Activated naive CD8-positive, alpha-beta T cell treated with anti-CD3 and anti-CD28 coated beads, Interleukin-2, amount 10 ng/mL, durations not matched to agents 7 days and 5 days (primary cell): Measurements from ENCODE around the gene SLC22A17. TPM values are rescaled to one million over a fixed set of nuclear protein-coding genes. Genes with fewer than 3 reads are reported as not detected.
A peak's percentile ranks its signal among the peaks of the same experiment; 100 is the strongest.

Source experiments
- ATAC-seq: fragments of 150-1000 bp; cut with Tn5 transposase; one replicate; pipeline ENCODE4 v1.10.0; 2021; ENCODE audit warnings: low read depth, moderate library complexity
- POLR2A ChIA-PET: fragments of 350-600 bp; sonication (Branson Sonifier 250); formaldehyde crosslinking; loops from one replicate; lab custom pipeline; 2021; ENCODE audit warnings: antibody characterized with exemption; lab: Charles Lee
- DNase-seq: peaks from one replicate; pipeline ENCODE4 v3.0.0; 2021
- H3K27ac Mint-ChIP-seq: one replicate; pipeline ENCODE4 v1.8.0; 2022; ENCODE audit warnings: mild to moderate bottlenecking, mixed read lengths
- H3K27me3 Mint-ChIP-seq: one replicate; pipeline ENCODE4 v1.8.0; 2022; ENCODE audit warnings: mild to moderate bottlenecking, moderate library complexity, mixed read lengths
- H3K36me3 Mint-ChIP-seq: one replicate; pipeline ENCODE4 v1.8.0; 2021; ENCODE audit warnings: mild to moderate bottlenecking, mixed read lengths
- H3K4me1 Mint-ChIP-seq: one replicate; pipeline ENCODE4 v1.8.0; 2021; ENCODE audit warnings: mixed read lengths
- H3K4me3 Mint-ChIP-seq: one replicate; pipeline ENCODE4 v1.8.0; 2022; ENCODE audit warnings: mild to moderate bottlenecking, moderate library complexity, mixed read lengths
- H3K9me3 Mint-ChIP-seq: one replicate; pipeline ENCODE4 v1.8.0; 2021; ENCODE audit warnings: mixed read lengths
- total RNA-seq, 2 experiments: library from RNA; stranded (reverse); gene quantifications; one replicate each; pipeline ENCODE4 v1.2.3, GENCODE V29; 2021

The SLC22A17 gene
- total RNA-seq, 2 experiments from 2014 or later: 3.4 to 4.8 TPM

DNA sequence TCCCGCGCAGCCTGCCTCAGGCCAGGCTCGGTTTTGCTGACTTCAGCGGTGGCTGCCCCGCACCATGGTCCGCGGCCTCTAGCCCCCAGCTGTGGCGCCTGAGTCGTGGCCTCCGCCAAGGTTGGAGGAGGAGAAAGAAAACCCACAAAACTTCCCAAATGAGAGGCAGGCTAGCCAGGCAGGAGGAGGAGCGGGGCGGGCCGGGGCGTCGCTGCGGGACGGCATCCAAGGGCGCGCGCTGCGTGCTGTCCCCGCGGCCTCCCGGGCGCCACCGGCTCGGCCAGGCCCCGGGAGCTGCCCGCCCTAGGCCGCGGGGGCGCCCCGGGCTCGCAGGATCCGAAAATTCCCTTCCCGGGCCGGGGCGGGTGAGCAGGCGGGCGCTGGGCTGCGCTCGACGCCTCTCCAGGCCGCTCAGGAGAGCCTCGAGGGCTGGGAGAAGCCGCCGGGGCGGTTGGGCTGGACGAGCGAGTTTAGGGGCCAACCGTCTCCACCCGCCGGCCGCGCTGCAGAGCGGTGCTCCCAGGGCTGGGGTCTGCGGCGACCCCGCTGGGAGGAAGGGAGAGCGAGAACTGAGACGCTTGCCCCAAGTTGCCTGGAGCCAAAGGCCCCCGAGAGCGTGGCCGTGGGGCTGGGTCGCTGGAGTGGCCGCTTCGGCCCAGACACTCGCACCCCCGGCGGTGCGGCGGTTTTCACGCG is 12.5 kb upstream of the SLC22A17 start, which contains the start of gene EFS:
Gene EFS, minus strand, starts transcription at position 137 of the 696 bp plus-strand sequence. CDS start 147 bp downstream, outside the sequence.
- Mint-ChIP-seq H3K4me3 (peak within 1 kb of the TSS; percentile 9), H3K36me3 (no peaks in the 10 kb centered on the region)
- ATAC-seq: no peak

DNA sequence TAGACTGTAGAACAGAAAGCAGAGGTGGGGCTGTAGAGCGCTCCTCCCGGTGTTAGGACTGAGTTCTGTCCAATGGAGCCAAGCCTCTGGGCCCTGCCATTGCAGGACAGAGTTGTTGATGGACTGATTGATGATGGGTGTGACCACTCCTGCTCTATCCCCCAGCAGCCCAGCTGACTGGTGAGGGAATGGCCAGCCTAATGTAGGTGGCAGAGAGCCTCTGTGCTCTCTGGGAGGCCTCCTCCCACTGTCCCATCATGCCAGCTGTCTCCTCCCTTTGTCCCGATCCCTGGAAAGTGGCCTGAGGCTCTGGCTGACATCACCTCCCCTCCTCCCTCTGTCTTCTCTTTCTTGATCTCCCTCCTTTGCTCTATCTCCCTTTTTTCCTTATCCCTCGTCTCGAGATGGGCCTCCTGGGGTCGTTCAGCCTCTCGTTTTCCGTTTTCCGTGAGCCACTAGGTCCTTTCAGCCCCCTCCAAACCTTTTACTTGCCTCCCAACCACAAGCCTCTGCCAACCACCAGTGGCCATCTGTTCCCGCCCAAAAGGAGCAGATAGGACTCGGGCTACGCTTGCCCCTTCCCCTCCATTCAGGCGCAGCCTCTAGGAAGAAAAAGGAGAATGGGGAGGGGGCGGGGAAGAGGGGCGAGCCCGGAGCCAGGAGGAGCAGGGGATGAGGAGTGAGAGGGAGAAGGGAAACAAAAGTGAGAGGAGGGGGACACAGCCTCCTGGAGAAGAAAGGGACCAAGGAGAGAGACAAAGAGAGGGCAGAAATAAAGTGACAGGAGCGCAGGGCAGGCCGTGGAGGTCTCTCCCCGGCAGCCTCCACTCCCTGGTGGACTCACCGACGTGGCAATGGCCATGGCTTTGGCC is 11.7 kb upstream of the SLC22A17 start:
- H3K36me3 Mint-ChIP-seq: no peaks in the 10 kb centered on the region
- DNase-seq (no peak), ATAC-seq (no peak)
- no peak overlapping the region for H3K27ac Mint-ChIP-seq
- peak overlapping the region; percentile 9 for H3K4me3 Mint-ChIP-seq
- H3K4me1 Mint-ChIP-seq: no peaks in the 10 kb centered on the region
- peaks cover 50% of the 10 kb centered on the region for H3K27me3 Mint-ChIP-seq
- POLR2A ChIA-PET: no interaction called here
- H3K9me3 Mint-ChIP-seq: no peaks in the 10 kb centered on the region

More for the DNA sequence above, 12.5 kb upstream of the SLC22A17 start, which contains the start of gene EFS:
- Mint-ChIP-seq H3K27me3 (peaks cover 51% of the 10 kb centered on the region), H3K4me1 (no peaks in the 10 kb centered on the region), H3K9me3 (no peaks in the 10 kb centered on the region), H3K27ac (no peak within 1 kb of the TSS)
- no peak for DNase-seq
- POLR2A ChIA-PET: no interaction called here

DNA sequence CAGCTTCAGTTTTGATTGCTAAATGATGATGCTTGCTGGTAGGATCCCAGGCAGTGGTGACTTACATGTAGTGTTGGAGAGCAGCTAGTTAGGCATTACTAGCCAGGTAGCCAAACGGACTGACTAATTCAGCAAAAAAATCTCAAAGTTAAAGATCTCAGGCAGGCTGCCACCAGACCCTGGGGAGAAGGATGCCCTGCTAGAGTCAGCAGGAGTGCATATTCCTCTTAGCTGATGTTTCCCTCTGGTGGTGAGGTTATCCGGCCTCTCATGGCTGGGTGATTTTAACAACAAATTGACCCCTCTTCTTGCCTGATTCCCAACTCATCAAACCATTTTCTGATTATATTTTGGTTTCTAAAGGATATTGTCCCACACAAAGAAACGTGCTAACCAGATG is 9.5 kb upstream of the SLC22A17 start:
- H3K4me3 Mint-ChIP-seq: no peak overlapping the region
- no peaks in the 10 kb centered on the region for H3K36me3 Mint-ChIP-seq
- no peaks in the 10 kb centered on the region for H3K4me1 Mint-ChIP-seq
- peaks cover 33% of the 10 kb centered on the region for H3K27me3 Mint-ChIP-seq
- no peak overlapping the region for H3K27ac Mint-ChIP-seq
- no peaks in the 10 kb centered on the region for H3K9me3 Mint-ChIP-seq
- DNase-seq (no peak), ATAC-seq (no peak)
- POLR2A ChIA-PET: no interaction called here

DNA sequence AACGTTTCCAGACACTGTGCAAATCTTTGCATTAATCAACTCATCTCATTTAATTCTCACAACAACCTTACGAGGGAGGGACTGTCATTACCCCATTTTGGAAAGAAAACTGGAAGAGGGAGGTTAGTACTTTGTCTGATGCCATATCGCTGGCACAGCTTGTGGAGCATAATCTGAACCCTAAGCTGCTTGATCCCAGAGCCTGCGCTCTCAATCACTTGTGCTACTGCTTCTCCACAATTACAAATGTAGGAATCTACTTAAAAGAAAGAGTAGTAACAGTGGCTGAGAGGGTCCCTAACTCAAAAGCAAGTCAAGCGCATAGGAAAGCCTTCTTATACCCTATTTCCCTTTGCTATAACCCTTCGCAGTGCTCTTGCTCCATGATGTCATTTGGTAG is 9.1 kb upstream of the SLC22A17 start:
- DNase-seq: no peak

DNA sequence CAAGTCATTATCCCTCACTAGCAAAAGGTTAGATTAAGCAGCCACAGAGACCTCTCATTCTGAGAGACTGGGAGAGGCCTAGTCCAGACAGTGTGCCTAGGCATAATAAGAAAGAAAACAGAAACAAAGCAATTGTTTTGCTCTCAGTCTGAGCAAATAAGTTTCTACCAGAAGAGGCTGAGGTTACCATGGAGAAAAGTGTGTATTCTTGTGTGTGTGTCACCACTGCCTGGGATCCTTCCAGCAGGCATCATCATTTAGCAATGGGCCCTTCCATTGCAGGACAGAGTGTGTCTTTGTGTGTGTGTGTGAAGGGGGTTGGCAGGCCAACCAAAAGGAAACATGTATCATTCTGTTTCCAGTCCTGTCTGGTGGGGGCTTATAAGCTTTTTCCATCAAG is 8.6 kb upstream of the SLC22A17 start:
- POLR2A ChIA-PET: no interaction called here
- Mint-ChIP-seq H3K9me3 (no peaks in the 10 kb centered on the region), H3K27me3 (peaks cover 24% of the 10 kb centered on the region), H3K4me3 (no peak overlapping the region), H3K27ac (no peak overlapping the region), H3K36me3 (no peaks in the 10 kb centered on the region), H3K4me1 (no peaks in the 10 kb centered on the region)
- DNase-seq: no peak
- no peak for ATAC-seq

More for the DNA sequence above, 9.1 kb upstream of the SLC22A17 start:
- no peaks in the 10 kb centered on the region for H3K4me1 Mint-ChIP-seq
- peaks cover 29% of the 10 kb centered on the region for H3K27me3 Mint-ChIP-seq
- H3K4me3 Mint-ChIP-seq: no peak overlapping the region
- H3K27ac Mint-ChIP-seq: no peak overlapping the region
- H3K9me3 Mint-ChIP-seq: no peaks in the 10 kb centered on the region
- no peak for ATAC-seq
- no peaks in the 10 kb centered on the region for H3K36me3 Mint-ChIP-seq
- POLR2A ChIA-PET: no interaction called here

DNA sequence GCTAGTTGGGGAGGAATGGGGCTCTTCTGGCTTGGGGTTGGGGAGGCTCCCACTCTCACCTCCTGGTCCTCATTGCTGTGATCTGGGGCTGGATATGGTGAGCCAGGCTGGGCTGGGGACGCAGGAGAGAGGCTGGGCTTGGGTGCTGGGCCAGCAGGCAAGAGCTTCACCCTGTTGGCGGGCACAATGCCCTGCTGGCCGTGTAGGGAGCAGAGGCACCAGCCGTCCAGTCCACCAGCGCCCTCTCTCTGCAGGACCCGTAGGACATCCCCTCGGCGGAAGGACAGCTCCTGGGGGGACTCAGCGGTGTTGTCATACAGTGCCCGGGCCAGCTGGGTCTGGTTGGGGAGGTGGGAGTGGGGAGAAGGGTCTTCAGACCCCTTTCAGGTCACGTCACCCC is 7.8 kb upstream of the SLC22A17 start:
- no peak for ATAC-seq
- Mint-ChIP-seq H3K27ac (no peak overlapping the region), H3K4me1 (no peaks in the 10 kb centered on the region)

DNA sequence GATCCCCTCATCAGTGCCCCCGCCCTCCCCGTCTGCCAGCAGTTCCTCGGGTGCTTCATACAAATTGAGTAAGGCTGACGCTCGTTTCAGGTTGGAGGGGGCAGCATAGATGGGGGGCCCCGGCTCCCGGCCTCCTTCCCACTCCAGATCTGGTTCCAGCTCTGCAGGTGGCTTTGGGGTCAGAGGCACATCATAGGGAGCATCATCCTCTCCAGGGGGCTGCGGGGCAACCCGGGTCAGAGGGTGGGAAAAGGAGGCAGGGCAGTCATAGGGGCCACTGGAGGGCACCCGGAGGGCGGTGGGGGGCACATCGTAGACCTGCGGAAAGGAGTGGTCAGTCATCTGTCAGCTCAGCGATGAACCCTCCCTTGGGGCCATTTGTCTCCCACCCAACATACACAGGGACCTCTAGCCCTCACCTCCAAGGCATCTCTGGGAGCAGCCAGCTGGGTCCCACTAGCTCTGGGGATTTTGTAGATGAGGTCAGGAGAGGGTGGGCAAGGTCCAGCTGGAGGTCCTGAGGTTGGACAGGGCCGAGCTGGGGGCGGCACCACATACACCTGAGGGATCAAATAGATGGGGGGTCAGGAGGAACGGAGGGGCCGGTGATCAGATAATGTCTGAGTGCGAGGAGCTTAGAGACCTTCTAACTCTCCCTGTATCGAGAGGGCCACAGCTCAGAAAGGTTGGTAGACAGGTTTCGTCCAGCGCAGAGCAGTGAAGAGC is 7.2 kb upstream of the SLC22A17 start:
- DNase-seq: no peak
- POLR2A ChIA-PET: no interaction called here
- peaks cover 26% of the 10 kb centered on the region for H3K27me3 Mint-ChIP-seq
- no peak overlapping the region for H3K27ac Mint-ChIP-seq
- no peaks in the 10 kb centered on the region for H3K9me3 Mint-ChIP-seq
- no peak for ATAC-seq
- no peaks in the 10 kb centered on the region for H3K4me1 Mint-ChIP-seq
- no peaks in the 10 kb centered on the region for H3K36me3 Mint-ChIP-seq
- H3K4me3 Mint-ChIP-seq: no peak overlapping the region

More for the DNA sequence above, 7.8 kb upstream of the SLC22A17 start:
- H3K4me3 Mint-ChIP-seq: no peak overlapping the region
- no peak for DNase-seq
- H3K27me3 Mint-ChIP-seq: peaks cover 24% of the 10 kb centered on the region
- H3K9me3 Mint-ChIP-seq: no peaks in the 10 kb centered on the region
- POLR2A ChIA-PET: no interaction called here
- H3K36me3 Mint-ChIP-seq: no peaks in the 10 kb centered on the region

DNA sequence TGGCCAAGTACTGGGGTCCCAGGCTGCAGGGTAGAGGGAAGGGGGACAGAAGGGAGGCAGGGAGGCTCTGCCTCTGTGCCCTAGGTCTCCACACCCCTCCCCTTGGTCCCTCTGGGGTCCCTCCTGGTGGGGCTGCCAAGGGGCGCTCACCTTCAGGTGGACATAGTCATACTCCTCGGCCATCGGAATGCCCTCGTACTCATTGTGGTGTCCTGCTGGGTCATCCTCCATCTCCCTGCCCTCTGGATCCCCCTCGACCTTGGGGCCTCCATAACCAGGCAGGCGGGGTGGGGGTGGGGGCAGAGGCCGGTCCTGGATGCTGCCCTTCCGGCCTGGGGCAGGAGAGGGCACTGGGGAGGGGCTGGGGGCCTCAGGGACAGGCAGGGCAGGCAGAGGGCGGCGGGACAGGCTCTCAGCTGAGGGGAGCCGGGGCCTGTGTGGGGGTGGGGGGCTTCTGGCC is 6.5 kb upstream of the SLC22A17 start:
- no peaks in the 10 kb centered on the region for H3K36me3 Mint-ChIP-seq
- H3K27ac Mint-ChIP-seq: no peak overlapping the region
- POLR2A ChIA-PET: no interaction called here
- no peak for ATAC-seq
- H3K4me3 Mint-ChIP-seq: no peak overlapping the region
- no peak for DNase-seq
- peaks cover 26% of the 10 kb centered on the region for H3K27me3 Mint-ChIP-seq
- no peaks in the 10 kb centered on the region for H3K4me1 Mint-ChIP-seq
- no peaks in the 10 kb centered on the region for H3K9me3 Mint-ChIP-seq

DNA sequence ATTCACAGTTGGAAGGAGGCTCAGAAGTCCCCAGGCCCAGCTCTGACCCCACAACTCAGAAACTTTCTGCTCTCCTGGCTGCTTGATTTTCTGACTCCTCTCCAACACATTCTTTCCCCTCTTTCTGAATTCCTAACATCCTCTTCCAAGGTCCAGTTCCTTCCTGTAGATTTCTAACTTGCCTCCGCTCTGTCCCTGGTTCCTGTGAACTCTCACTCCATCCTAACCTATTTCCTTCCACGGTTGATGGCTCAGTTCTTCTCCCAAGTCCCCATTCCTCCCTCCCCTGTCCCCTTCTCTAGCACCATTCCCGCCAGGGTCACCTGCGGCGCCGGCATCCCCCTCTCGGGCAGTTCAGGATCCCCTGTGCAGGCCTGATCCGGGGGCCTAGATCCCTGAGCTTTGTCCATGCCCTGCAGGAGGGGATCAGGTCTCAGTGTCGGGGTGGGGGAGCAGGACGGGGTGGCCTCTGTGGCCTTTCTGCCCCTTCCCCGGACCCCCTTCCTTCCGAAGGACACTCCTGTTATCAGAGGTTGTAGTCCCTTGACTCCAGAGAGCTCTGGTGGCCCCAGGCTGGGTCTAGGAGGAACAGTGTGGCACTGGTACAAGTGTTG is 6.0 kb upstream of the SLC22A17 start:
- DNase-seq: no peak
- H3K27ac Mint-ChIP-seq: no peak overlapping the region
- POLR2A ChIA-PET: no interaction called here
- no peaks in the 10 kb centered on the region for H3K36me3 Mint-ChIP-seq
- H3K4me3 Mint-ChIP-seq: no peak overlapping the region
- H3K4me1 Mint-ChIP-seq: no peaks in the 10 kb centered on the region
- no peak for ATAC-seq
- H3K27me3 Mint-ChIP-seq: peaks cover 26% of the 10 kb centered on the region
- no peaks in the 10 kb centered on the region for H3K9me3 Mint-ChIP-seq

DNA sequence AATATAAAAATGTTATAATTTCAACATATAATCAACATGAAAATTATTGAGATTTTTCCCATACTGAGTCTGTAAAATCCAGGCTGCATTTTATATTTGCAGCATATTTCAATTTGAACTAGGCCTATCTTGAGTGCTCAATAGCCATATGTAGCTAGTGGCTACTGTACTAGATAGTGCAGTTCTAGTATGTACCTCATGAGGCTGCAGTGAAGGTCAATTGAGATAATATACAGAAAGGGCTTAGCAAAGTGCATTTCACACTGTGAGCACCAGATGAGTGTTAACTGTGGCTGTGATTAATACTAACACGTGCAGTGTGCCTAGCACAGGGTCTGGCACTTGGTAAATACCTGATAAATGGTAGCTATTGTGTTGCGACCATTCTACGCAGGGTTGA is 5.4 kb upstream of the SLC22A17 start:
- Mint-ChIP-seq H3K9me3 (no peaks in the 10 kb centered on the region), H3K4me3 (no peak overlapping the region), H3K27me3 (peaks cover 26% of the 10 kb centered on the region), H3K27ac (no peak overlapping the region), H3K36me3 (no peaks in the 10 kb centered on the region), H3K4me1 (peaks cover under 1% of the 10 kb centered on the region)
- no peak for DNase-seq
- ATAC-seq: no peak
- POLR2A ChIA-PET: no interaction called here

DNA sequence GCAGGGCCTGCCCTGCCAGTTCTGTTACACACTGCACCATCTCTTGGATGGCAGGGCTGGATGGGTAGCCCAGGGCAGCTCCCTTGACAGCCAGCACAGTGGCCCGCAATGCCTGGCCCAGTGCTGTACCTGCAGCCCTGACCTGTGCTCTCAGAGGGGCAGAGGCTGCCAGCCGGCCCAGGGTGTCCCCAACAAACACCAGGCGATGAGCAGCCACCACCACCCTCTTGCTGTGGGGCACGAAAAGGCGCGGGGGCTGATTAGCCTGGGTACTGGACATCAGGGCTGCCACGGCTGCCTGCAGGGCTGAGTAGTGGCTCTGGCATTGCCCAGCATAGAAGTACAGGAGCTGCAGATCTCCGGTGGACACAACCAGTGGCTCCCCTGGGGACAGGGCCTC is 4.6 kb upstream of the SLC22A17 start:
- no peak for DNase-seq

DNA sequence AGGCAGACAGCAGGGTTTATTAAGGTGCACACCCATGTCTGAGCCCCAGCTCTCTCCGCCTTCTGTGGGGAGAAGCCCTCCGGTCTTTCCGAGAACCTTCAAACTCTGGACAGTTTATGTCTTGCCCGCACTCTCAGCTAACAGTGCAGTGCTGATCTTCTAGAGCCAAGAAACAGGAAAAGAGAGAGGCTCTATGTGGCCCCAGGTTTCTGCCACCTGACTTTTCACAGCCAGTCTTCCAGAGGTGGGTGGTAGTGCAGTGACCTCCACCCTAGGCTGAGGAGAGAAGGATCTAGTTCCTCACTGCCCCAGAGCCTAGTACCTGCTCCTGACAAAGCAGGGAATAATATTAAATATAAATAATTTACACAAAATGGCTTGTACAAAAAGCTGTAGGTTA is 4.0 kb upstream of the SLC22A17 start:
- H3K36me3 Mint-ChIP-seq: no peaks in the 10 kb centered on the region
- no peak for ATAC-seq
- peaks cover 26% of the 10 kb centered on the region for H3K27me3 Mint-ChIP-seq
- POLR2A ChIA-PET: no interaction called here
- DNase-seq: no peak
- H3K9me3 Mint-ChIP-seq: no peaks in the 10 kb centered on the region
- H3K4me1 Mint-ChIP-seq: peaks cover 4% of the 10 kb centered on the region
- H3K4me3 Mint-ChIP-seq: no peak overlapping the region
- H3K27ac Mint-ChIP-seq: no peak overlapping the region

More for the DNA sequence above, 4.6 kb upstream of the SLC22A17 start:
- H3K4me1 Mint-ChIP-seq: peaks cover 4% of the 10 kb centered on the region
- H3K27me3 Mint-ChIP-seq: peaks cover 26% of the 10 kb centered on the region
- POLR2A ChIA-PET: no interaction called here
- no peaks in the 10 kb centered on the region for H3K36me3 Mint-ChIP-seq
- H3K4me3 Mint-ChIP-seq: no peak overlapping the region
- ATAC-seq: no peak
- no peak overlapping the region for H3K27ac Mint-ChIP-seq
- no peaks in the 10 kb centered on the region for H3K9me3 Mint-ChIP-seq

DNA sequence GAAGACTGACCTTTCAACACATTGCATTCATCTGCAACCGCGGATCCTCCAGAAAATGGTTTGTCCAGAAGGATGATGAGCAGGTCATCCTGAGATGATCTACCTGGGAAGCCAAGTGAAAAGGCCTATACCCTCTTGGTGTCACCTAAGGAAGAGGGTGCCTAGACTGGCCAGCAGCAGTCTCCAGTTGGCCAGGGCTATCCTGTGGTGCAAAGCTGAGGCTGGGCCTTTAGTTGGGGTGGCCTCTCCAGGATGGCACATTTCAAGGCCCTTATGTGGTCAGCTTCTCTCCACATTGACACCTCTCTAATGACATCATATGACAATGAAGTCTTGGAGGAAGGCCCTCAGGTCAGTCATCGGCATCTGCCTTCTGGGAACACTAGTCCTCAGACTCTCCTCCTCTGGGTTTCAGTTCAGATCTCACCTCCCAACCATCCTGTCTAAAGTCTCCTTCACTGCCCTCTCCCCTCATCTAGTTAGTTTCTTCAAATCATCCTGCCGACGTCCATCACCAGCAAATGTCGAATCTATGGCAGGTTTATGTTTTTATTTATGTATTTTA is 3.3 kb upstream of the SLC22A17 start:
- peaks cover 6% of the 10 kb centered on the region for H3K4me1 Mint-ChIP-seq
- H3K4me3 Mint-ChIP-seq: no peak overlapping the region
- H3K36me3 Mint-ChIP-seq: peaks cover 2% of the 10 kb centered on the region
- POLR2A ChIA-PET: no interaction called here
- ATAC-seq: no peak
- DNase-seq: no peak
- no peak overlapping the region for H3K27ac Mint-ChIP-seq
- H3K9me3 Mint-ChIP-seq: no peaks in the 10 kb centered on the region
- H3K27me3 Mint-ChIP-seq: peaks cover 33% of the 10 kb centered on the region
